GM10266 (cell line): ENCODE measurements around the gene CEBPZOS.

Source experiments
- DNase-seq: peaks from one replicate; pipeline ENCODE4 v3.0.0; 2012; ENCODE audit errors: extremely low spot score
- CTCF ChIP-seq: IDR thresholded peaks from 2 replicates; pipeline ENCODE4 v1.5.1; 2012; ENCODE audit warnings: mild to moderate bottlenecking, low read depth; ENCODE audit not compliant: control insufficient read depth, insufficient read depth; ENCODE audit errors: missing control alignments

CEBPZOS gene

GRCh38 chr2:37196320-37197195 is at the start of gene CEBPZOS:
Gene CEBPZOS (plus strand): TSS chr2:37196496. CDS start chr2:37199705, 3,209 bp downstream.
- TF ChIP-seq CTCF: no peak

GRCh38 chr2:37148325-37148724 is 48.0 kb upstream of the CEBPZOS start:
- no peak for TF ChIP-seq CTCF
- DNase-seq: no peak

More at GRCh38 chr2:37196320-37197195, at the start of gene CEBPZOS:
- DNase-seq: peak; percentile 90

GRCh38 chr2:37149626-37150322 is 46.5 kb upstream of the CEBPZOS start:
- no peak for DNase-seq
- no peak for TF ChIP-seq CTCF

GRCh38 chr2:37153224-37153623 is 43.1 kb upstream of the CEBPZOS start:
- no peak for DNase-seq
- TF ChIP-seq CTCF: no peak

GRCh38 chr2:37154785-37155184 is 41.5 kb upstream of the CEBPZOS start:
- TF ChIP-seq CTCF: no peak
- peak; percentile 42 for DNase-seq

GRCh38 chr2:37156071-37156856 is 40.0 kb upstream of the CEBPZOS start:
- TF ChIP-seq CTCF: no peak
- peak; percentile 63 for DNase-seq
